H9 (cell line): ENCODE results near the gene MAGI1. TPM values are rescaled to one million over a fixed set of nuclear protein-coding genes. Genes with fewer than 3 reads are reported as not detected.
A peak's percentile ranks its signal among the peaks of the same experiment; 100 is the strongest.

Source experiments
- DNase-seq: peaks from one replicate; pipeline ENCODE4 v3.0.0-alpha.2; 2017
- H2AFZ ChIP-seq: one replicate; pipeline ENCODE4 v1.6.1; 2013; ENCODE audit warnings: mild to moderate bottlenecking, low read length, control low read depth, moderate library complexity
- H2AK5ac ChIP-seq: 2 replicates; pipeline ENCODE4 v1.6.1; 2013; ENCODE audit warnings: low read length, control low read depth, mixed read lengths; ENCODE audit not compliant: insufficient read length
- H2BK120ac ChIP-seq: one replicate; pipeline ENCODE4 v1.6.1; 2013; ENCODE audit warnings: low read depth, mild to moderate bottlenecking, low read length, control low read depth, inconsistent platforms; ENCODE audit not compliant: poor library complexity, severe bottlenecking
- H2BK12ac ChIP-seq: 2 replicates; pipeline ENCODE4 v1.6.1; 2013; ENCODE audit warnings: low read length, control low read depth, mixed read lengths, low read depth; ENCODE audit not compliant: insufficient read length
- H2BK15ac ChIP-seq: 2 replicates; pipeline ENCODE4 v1.6.1; 2013; ENCODE audit warnings: low read depth, low read length, control low read depth
- H2BK20ac ChIP-seq: one replicate; pipeline ENCODE4 v1.6.1; 2013; ENCODE audit warnings: low read depth, mild to moderate bottlenecking, low read length, control low read depth, inconsistent platforms; ENCODE audit not compliant: poor library complexity, severe bottlenecking
- H2BK5ac ChIP-seq: 2 replicates; pipeline ENCODE4 v1.6.1; 2013; ENCODE audit warnings: low read length, control low read depth, mixed read lengths; ENCODE audit not compliant: insufficient read length
- H3K14ac ChIP-seq: 2 replicates; pipeline ENCODE4 v1.6.1; 2013; ENCODE audit warnings: low read length, control low read depth; ENCODE audit not compliant: insufficient read depth
- H3K18ac ChIP-seq: 2 replicates; pipeline ENCODE4 v1.6.1; 2013; ENCODE audit warnings: low read depth, mild to moderate bottlenecking, mixed read lengths, low read length, control low read depth; ENCODE audit not compliant: insufficient read length
- H3K23ac ChIP-seq: 2 replicates; pipeline ENCODE4 v1.6.1; 2013; ENCODE audit warnings: low read length, control low read depth, mixed read lengths, low read depth; ENCODE audit not compliant: insufficient read length
- H3K23me2 ChIP-seq: 2 replicates; pipeline ENCODE4 v1.6.1; 2013; ENCODE audit warnings: low read depth, mild to moderate bottlenecking, mixed read lengths, low read length, control low read depth; ENCODE audit not compliant: insufficient read length, poor library complexity, severe bottlenecking
- H3K27ac ChIP-seq: 2 replicates; pipeline ENCODE4 v1.5.1; 2013; ENCODE audit warnings: low read length, control low read depth, mixed read lengths, low read depth; ENCODE audit not compliant: insufficient read length
- H3K27me3 ChIP-seq: 2 replicates; pipeline ENCODE4 v1.6.1; 2013; ENCODE audit warnings: low read length, control low read depth, inconsistent platforms; ENCODE audit not compliant: insufficient read depth
- H3K4ac ChIP-seq: 2 replicates; pipeline ENCODE4 v1.6.1; 2013; ENCODE audit warnings: low read depth, mild to moderate bottlenecking, control low read depth, inconsistent platforms, low read length, moderate library complexity
- H3K4me1 ChIP-seq: 2 replicates; pipeline ENCODE4 v1.6.1; 2013; ENCODE audit warnings: low read length, control low read depth, inconsistent platforms; ENCODE audit not compliant: insufficient read depth
- H3K4me2 ChIP-seq: 2 replicates; pipeline ENCODE4 v1.6.1; 2013; ENCODE audit warnings: low read length, control low read depth, mixed read lengths; ENCODE audit not compliant: insufficient read length, insufficient read depth
- H3K56ac ChIP-seq: 2 replicates; pipeline ENCODE4 v1.6.1; 2013; ENCODE audit warnings: low read depth, mild to moderate bottlenecking, mixed read lengths, low read length, control low read depth; ENCODE audit not compliant: insufficient read length
- H3K79me1 ChIP-seq: 2 replicates; pipeline ENCODE4 v1.6.1; 2013; ENCODE audit warnings: low read depth, mild to moderate bottlenecking, moderate library complexity, low read length, control low read depth, inconsistent platforms; ENCODE audit not compliant: insufficient read depth, poor library complexity, severe bottlenecking
- H3K79me2 ChIP-seq: 2 replicates; pipeline ENCODE4 v1.6.1; 2013; ENCODE audit warnings: low read length, control low read depth, inconsistent platforms; ENCODE audit not compliant: insufficient read depth
- H3K9ac ChIP-seq: 2 replicates; pipeline ENCODE4 v1.6.1; 2013; ENCODE audit warnings: low read length, control low read depth, mixed read lengths; ENCODE audit not compliant: insufficient read length; ENCODE audit errors: extremely low read depth
- H3K9me3 ChIP-seq: one replicate; pipeline ENCODE4 v1.6.1; 2013; ENCODE audit warnings: low read depth, low read length, inconsistent platforms; ENCODE audit not compliant: control insufficient read depth
- H3T11ph ChIP-seq: one replicate; pipeline ENCODE4 v1.6.1; 2013; ENCODE audit warnings: mild to moderate bottlenecking, low read length, control low read depth, inconsistent platforms
- H4K20me1 ChIP-seq: one replicate; pipeline ENCODE4 v1.6.1; 2013; ENCODE audit not compliant: control insufficient read depth, insufficient read length, insufficient read depth
- H4K5ac ChIP-seq: 2 replicates; pipeline ENCODE4 v1.6.1; 2013; ENCODE audit warnings: low read depth, mild to moderate bottlenecking, mixed read lengths, low read length, control low read depth; ENCODE audit not compliant: insufficient read length
- H4K8ac ChIP-seq: replicated peaks from 2 replicates; pipeline ENCODE4 v1.6.1; 2013; ENCODE audit warnings: low read length, control low read depth, mixed read lengths, low read depth; ENCODE audit not compliant: insufficient read length
- H4K91ac ChIP-seq: 2 replicates; pipeline ENCODE4 v1.6.1; 2013; ENCODE audit warnings: low read depth, mild to moderate bottlenecking, moderate library complexity, mixed read lengths, low read length, control low read depth; ENCODE audit not compliant: insufficient read length
- H3K27ac Mint-ChIP-seq, 3 experiments: 2 replicates in 2 of 3; 3 replicates in 1 of 3; pipeline ENCODE4 v1.8.0; 2020 to 2021; ENCODE audit warnings: mixed read lengths in 3 of 3, mild to moderate bottlenecking in 1 of 3, moderate library complexity in 1 of 3
- H3K27me3 Mint-ChIP-seq: 2 replicates; pipeline ENCODE4 v1.8.0; 2021; ENCODE audit warnings: low read depth, mild to moderate bottlenecking, moderate library complexity, mixed read lengths
- H3K36me3 Mint-ChIP-seq, 3 experiments: 2 replicates in 2 of 3; 3 replicates in 1 of 3; pipeline ENCODE4 v1.8.0; 2020 to 2021; ENCODE audit warnings: low read depth in 3 of 3, mixed read lengths in 3 of 3; ENCODE audit not compliant: insufficient read depth in 1 of 3
- H3K4me1 Mint-ChIP-seq, 2 experiments: 2 replicates each; pipeline ENCODE4 v1.8.0; 2020; ENCODE audit warnings: mixed read lengths in 2 of 2
- H3K4me3 Mint-ChIP-seq, 2 experiments: 2 replicates in 1 of 2; 3 replicates in 1 of 2; pipeline ENCODE4 v1.8.0; 2020 to 2021; ENCODE audit warnings: mild to moderate bottlenecking in 2 of 2, mixed read lengths in 2 of 2, moderate library complexity in 1 of 2
- H3K9me3 Mint-ChIP-seq, 2 experiments: 2 replicates in 1 of 2; 3 replicates in 1 of 2; pipeline ENCODE4 v1.8.0; 2020; ENCODE audit warnings: mild to moderate bottlenecking in 2 of 2, mixed read lengths in 2 of 2, moderate library complexity in 1 of 2
- WGBS: extraction: QIAGEN DNeasy Blood & Tissue Kit; methylation state at CpG from one replicate; pipeline ENCODE4 v1.1.7; 2013; ENCODE audit warnings: missing lambda C conversion rate, low lambda C conversion rate, mixed read lengths; ENCODE audit not compliant: insufficient read length; ENCODE audit errors: extremely low coverage; 5-methylcytosine and 5-hydroxymethylcytosine counted together
- total RNA-seq: library from RNA; stranded (reverse); gene quantifications from 2 replicates; pipeline ENCODE4 v1.2.1, GENCODE V29; 2021
- TF ChIP-seq, protein P1 (sequence below): fragments of 200-600 bp; sonication (generic); conservative IDR thresholded peaks from 3 replicates; pipeline ENCODE4 v1.8.0; 2021; ENCODE audit warnings: antibody characterized with exemption, mild to moderate bottlenecking

Gene MAGI1
- total RNA-seq, 1 experiment from 2014 or later, result 65.7 TPM

DNA sequence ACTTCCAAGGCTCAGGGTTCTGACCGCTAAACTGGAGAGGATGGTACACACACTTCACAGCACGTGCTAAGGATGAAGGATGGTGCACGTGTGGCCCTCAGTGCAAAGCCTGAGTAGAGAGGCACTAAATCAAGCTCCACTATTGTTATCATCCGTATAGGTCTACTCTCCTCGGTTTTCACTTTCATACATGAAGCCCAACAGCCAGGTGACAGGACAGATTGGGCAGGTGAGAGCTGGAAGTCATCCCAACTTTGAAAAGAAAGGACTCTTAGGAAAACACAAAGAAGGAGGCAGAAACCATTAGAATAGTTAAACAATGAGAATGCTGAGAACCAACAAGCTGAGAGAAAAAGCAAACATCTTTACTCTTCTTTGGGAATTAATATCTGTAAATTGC, 21.1 kb downstream of the MAGI1 start:
- Histone ChIP-seq H3K4me1 (peaks cover 8% of the 10 kb centered on the region; the same call in 1 of the 2 replicates), H3K23ac (no peak overlapping the region), H3K4ac (no peak overlapping the region), H4K8ac (no peak overlapping the region), H2BK120ac (no peak overlapping the region), H4K91ac (no peak overlapping the region), H2BK15ac (no peak overlapping the region), H3T11ph (no peak overlapping the region), H3K79me2 (peaks cover 13% of the 10 kb centered on the region; the same call in 1 of the 2 replicates), H3K79me1 (peaks cover 4% of the 10 kb centered on the region), H2BK20ac (no peak overlapping the region), H3K14ac (no peak overlapping the region), H3K56ac (no peak overlapping the region), H2BK12ac (no peak overlapping the region), H2AFZ (no peak overlapping the region), H3K4me2 (no peak overlapping the region), H3K27ac (no peak overlapping the region), H4K20me1 (no peaks in the 10 kb centered on the region), H4K5ac (no peak overlapping the region), H3K27me3 (no peaks in the 10 kb centered on the region), H3K18ac (no peak overlapping the region), H2BK5ac (no peak overlapping the region), H3K23me2 (no peaks in the 10 kb centered on the region), H2AK5ac (no peak overlapping the region), H3K9me3 (no peaks in the 10 kb centered on the region), H3K9ac (no peak overlapping the region)
- Mint-ChIP-seq H3K4me3 (no peak overlapping the region), H3K36me3 (no peaks in the 10 kb centered on the region), H3K4me1 (peaks cover 41 to 48% of the 10 kb centered on the region in 2 experiments), H3K27me3 (no peaks in the 10 kb centered on the region), H3K27ac (peak overlapping the region in 2 of 3 experiments; percentile 9 to 60; a peak in 2 of 7 replicates), H3K9me3 (no peaks in the 10 kb centered on the region)
- no peak for DNase-seq
- TF ChIP-seq, protein P1, sequence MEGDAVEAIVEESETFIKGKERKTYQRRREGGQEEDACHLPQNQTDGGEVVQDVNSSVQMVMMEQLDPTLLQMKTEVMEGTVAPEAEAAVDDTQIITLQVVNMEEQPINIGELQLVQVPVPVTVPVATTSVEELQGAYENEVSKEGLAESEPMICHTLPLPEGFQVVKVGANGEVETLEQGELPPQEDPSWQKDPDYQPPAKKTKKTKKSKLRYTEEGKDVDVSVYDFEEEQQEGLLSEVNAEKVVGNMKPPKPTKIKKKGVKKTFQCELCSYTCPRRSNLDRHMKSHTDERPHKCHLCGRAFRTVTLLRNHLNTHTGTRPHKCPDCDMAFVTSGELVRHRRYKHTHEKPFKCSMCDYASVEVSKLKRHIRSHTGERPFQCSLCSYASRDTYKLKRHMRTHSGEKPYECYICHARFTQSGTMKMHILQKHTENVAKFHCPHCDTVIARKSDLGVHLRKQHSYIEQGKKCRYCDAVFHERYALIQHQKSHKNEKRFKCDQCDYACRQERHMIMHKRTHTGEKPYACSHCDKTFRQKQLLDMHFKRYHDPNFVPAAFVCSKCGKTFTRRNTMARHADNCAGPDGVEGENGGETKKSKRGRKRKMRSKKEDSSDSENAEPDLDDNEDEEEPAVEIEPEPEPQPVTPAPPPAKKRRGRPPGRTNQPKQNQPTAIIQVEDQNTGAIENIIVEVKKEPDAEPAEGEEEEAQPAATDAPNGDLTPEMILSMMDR, result no peak
- no CpG with 5 or more reads among the region's 5 CpGs for WGBS
